Omental fat pad (tissue), 4 donors: ENCODE data around the gene PTPRD. TPM values are rescaled to one million over a fixed set of nuclear protein-coding genes. Genes with fewer than 3 reads are reported as not detected.

Experiments
- ATAC-seq: fragments of 150-250 bp; one replicate; pipeline ENCODE4 v1.9.1; 2016; ENCODE audit warnings: mild to moderate bottlenecking, moderate library complexity; ENCODE audit not compliant: low FRiP score
- DNase-seq: peaks from one replicate; pipeline ENCODE4 v3.0.0-alpha.2; 2019; ENCODE audit warnings: low spot score
- CTCF ChIP-seq, 3 donors: fragments of 450-650 bp; IDR thresholded peaks; one replicate each; pipeline ENCODE4 v1.5.1; 2016 to 2017; ENCODE audit warnings: antibody characterized with exemption in 3 of 3, mild to moderate bottlenecking in 3 of 3, moderate library complexity in 2 of 3
- total RNA-seq, 4 donors: library from RNA; depleted of rRNA; stranded (reverse); fragments of >200 nt; gene quantifications; one replicate each; pipeline ENCODE4 v1.1.0, GENCODE V29; 2016

The PTPRD gene
- total RNA-seq, 4 donors from 2014 or later: 3.5 to 34.2 (median 11.2) TPM

GRCh38 chr9:9645006-9645405 is 967.8 kb downstream of the PTPRD start:
- ATAC-seq (no peak), DNase-seq (no peak)
- no peak for TF ChIP-seq CTCF (IDR thresholded peaks at IDR 0.05)

GRCh38 chr9:9631284-9631683 is 981.5 kb downstream of the PTPRD start:
- DNase-seq (no peak), ATAC-seq (no peak)

GRCh38 chr9:9625248-9625647 is 987.6 kb downstream of the PTPRD start:
- no peak for ATAC-seq
- no peak for TF ChIP-seq CTCF (IDR thresholded peaks at IDR 0.05)
- DNase-seq: no peak

More at GRCh38 chr9:9631284-9631683, 981.5 kb downstream of the PTPRD start:
- no peak for TF ChIP-seq CTCF (IDR thresholded peaks at IDR 0.05)

- DNase-seq (no peak), ATAC-seq (no peak)
- no peak for TF ChIP-seq CTCF (IDR thresholded peaks at IDR 0.05)
Measured at GRCh38 chr9:9623506-9623905, 989.3 kb downstream of the PTPRD start.

GRCh38 chr9:9621355-9621940 is 991.4 kb downstream of the PTPRD start:
- no peak for TF ChIP-seq CTCF (IDR thresholded peaks at IDR 0.05)
- DNase-seq (no peak), ATAC-seq (no peak)

- no peak for TF ChIP-seq CTCF (IDR thresholded peaks at IDR 0.05)
- no peak for DNase-seq
- ATAC-seq: no peak
Measured at GRCh38 chr9:9620736-9621135, 992.1 kb downstream of the PTPRD start.

GRCh38 chr9:9615086-9615485 is 997.7 kb downstream of the PTPRD start:
- ATAC-seq (no peak), DNase-seq (no peak)
- no peak for TF ChIP-seq CTCF (IDR thresholded peaks at IDR 0.05)
